DMS153 treated with DMSO at 0.1 percent for 48 hours (cell line): Measurements from ENCODE around the gene KIAA1958.
"Not testable (repeated sequence)": the region's sequence is repeated elsewhere in the genome, so short reads cannot be mapped to it uniquely, and the experiment has no call there.

ENCODE experiments used
- DNase-seq: peaks from one replicate; lab custom pipeline; 2025; ENCODE audit not compliant: unreplicated experiment; lab: John Stamatoyannopoulos, UW

Gene KIAA1958

DNA sequence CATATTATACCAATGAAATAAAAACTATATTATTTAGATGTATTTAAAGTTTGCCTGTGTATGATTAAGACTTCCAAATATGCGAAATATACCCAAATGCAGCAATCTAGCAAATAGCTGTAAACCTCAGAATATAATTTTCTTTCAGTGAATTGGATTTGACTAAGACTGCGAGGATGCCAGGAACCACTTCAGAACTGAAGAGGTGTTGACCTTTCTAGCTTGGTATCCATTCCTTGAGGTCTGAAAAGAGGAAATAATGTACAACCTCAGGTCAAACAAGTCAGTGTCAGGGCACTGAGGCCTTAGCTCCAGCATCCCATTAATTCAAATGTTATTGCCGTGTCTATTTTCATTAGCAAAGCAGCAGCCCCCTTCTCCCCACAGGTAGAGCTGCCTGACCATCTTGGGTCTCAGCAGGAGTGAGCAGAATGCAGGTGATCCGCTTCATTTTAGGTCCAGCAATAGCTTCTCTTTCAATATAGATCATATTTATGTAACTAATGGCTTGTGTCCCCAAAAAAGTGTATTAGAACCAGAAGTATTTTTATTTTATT lies 100.0 kb downstream of the KIAA1958 start:
- DNase-seq: no peak

GRCh38 chr9:112591875-112592274 lies 105.2 kb downstream of the KIAA1958 start:
- not testable (repeated sequence) for DNase-seq

- DNase-seq: no peak
Observed at GRCh38 chr9:112599732-112600131, 113.1 kb downstream of the KIAA1958 start.

- DNase-seq: no peak
Observed at GRCh38 chr9:112601636-112602035, 115.0 kb downstream of the KIAA1958 start.

DNA sequence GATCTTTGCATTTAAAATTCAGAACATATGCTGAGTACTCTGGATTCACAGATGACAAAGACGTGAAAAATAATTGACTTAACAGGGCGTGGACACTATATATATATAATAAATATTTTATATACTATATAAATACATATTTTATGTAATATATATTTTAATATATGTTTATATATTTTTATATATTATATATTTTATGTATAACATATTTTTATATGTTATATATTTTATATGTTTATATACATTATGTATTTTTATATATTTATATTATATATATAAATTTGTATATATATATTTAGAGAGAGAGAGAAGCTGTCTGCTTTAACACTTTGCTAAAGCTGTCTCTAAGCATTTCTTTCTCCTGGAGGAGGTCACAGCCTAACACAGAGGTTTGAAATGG lies 118.2 kb downstream of the KIAA1958 start:
- DNase-seq: no peak

- no peak for DNase-seq
Observed at GRCh38 chr9:112605518-112605917, 118.9 kb downstream of the KIAA1958 start.

- DNase-seq: no peak
Observed at GRCh38 chr9:112605963-112606699, 119.5 kb downstream of the KIAA1958 start.

GRCh38 chr9:112608851-112609250 lies 122.2 kb downstream of the KIAA1958 start:
- no peak for DNase-seq

DNA sequence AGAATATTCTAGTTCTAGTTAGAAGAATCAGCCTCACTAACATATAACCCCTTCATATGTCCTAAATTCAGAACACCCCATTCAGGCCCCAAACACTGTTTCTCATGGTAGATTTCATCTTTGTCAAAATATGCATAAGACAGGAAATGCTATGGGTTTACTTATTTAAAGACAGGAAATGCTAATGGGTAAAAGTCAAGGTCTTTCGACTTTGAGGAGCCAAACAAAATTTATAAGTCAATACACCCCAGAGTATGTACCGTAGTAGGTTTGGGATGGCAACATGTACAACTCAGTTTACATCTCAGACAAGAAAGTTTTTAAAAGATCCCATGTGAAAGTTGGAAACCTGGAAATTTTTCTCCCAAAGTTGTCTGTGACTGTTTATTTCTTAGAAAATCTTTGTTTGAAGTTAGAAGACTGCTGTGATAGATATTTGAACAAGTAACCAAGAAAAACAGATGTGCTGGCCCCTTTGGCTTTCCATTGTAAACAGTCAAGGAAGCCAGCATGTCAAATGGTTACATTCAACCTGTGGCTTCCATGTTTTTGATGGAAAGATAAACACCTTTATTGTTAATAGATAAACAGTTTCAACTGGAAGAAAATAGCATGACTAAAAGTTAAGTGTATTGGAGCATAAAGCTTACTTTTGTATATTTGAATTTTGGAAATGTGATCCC lies 129.1 kb downstream of the KIAA1958 start:
- DNase-seq: no peak

- DNase-seq: no peak
Observed at GRCh38 chr9:112617371-112617770, 130.7 kb downstream of the KIAA1958 start.

GRCh38 chr9:112618385-112619009 lies 131.9 kb downstream of the KIAA1958 start:
- no peak for DNase-seq

DNA sequence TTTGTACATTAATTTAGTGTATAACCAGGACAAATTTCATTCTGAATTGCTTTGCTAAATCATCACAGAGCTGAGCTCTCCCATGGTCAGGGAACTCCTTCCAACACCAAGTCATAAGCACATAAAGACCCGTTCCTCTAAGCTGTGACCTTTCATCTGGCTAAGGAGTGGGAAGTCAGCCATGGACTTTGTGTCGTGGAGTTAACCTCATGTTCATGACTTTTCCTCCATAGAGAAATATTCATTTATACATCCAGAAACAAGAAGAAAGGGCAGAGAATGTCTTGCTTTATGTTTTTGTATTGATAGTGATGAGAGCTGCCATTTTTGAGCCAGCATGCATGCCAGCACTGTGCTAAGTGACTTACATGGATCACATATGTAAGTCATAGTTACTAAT lies 133.8 kb downstream of the KIAA1958 start:
- DNase-seq: no peak

GRCh38 chr9:112621018-112621655 lies 134.5 kb downstream of the KIAA1958 start:
- DNase-seq: no peak

GRCh38 chr9:112623198-112623597 lies 136.6 kb downstream of the KIAA1958 start:
- no peak for DNase-seq

GRCh38 chr9:112624711-112625707 lies 138.4 kb downstream of the KIAA1958 start:
- DNase-seq: no peak

DNA sequence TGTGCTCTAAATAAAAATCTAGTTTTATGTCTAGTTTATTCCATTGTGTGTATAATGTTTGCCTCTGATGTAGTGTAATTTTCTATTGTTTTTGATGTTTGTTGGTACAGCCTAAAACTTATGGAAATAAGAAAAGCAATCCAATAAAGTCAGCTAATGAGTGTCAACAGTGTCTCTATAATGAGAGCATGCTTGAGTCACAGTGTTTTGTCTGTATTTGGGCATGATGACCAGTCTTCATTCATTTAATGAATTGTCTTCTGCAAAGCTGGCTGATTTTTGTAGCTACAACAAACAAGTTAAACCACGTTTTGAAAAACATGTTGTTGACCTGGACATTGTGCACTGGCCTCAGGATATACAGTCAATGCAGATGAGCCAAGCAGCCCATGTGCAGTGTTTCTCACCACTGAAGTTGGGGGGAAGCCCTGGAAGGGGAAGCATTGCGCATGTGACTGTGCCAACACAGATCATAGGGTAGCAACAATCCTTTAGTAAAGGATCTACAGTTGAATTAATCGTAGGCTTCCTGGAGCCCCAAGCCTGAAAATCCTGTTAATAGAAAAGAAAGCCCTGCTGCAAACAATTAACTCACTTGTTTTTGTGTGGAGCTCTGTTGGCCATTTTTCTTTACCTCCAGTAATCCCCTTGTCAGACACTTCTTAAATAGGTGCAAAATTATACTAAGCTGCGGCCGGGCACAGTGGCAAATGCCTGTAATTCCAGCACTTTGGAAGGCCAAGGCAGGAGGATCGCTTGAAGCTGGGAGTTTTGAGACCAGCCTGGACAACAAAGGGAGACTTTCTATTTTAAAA lies 143.3 kb downstream of the KIAA1958 start:
- no peak for DNase-seq

GRCh38 chr9:112631313-112632070 lies 144.9 kb downstream of the KIAA1958 start:
- DNase-seq: no peak

DNA sequence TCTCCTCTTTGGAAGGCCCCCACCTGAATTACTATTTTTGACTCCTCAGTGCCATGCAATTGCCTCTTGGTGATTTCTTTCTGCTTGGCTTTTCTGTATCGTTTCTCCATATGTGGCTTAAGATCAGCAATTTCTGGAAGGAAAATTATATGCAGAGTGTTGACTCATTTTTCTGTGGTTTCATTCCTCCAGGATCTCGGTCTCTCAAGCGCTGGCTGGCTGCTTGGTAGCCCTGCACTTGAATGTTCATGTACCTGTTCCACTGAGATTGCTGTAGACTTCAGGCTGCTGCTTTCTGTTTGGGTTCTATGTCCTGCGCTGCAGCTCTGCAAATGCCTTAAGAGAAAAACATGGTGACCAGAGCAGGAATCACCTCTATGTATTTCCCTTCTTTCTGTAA lies 153.7 kb downstream of the KIAA1958 start:
- no peak for DNase-seq

GRCh38 chr9:112642126-112642525 lies 155.5 kb downstream of the KIAA1958 start:
- no peak for DNase-seq
